COR-L47 (cell line): ENCODE data around the gene TBC1D25.

Experiments used
- DNase-seq: peaks from one replicate; lab custom pipeline; 2025; lab: John Stamatoyannopoulos, UW

TBC1D25 gene

GRCh38 chrX:48569958-48570357, 30.4 kb downstream of the TBC1D25 start:
- no peak for DNase-seq

GRCh38 chrX:48573690-48574269, 34.3 kb downstream of the TBC1D25 start:
- peak; percentile 25 for DNase-seq

- DNase-seq = peak; percentile 85
Measured at GRCh38 chrX:48574270-48575266, 35.1 kb downstream of the TBC1D25 start, which contains the start of gene RBM3. RBM3 (plus strand) TSS chrX:48574484; CDS start chrX:48575181, 697 bp downstream.

GRCh38 chrX:48575642-48576041, 36.1 kb downstream of the TBC1D25 start:
- DNase-seq = no peak

- DNase-seq = no peak
Measured at GRCh38 chrX:48576108-48576507, 36.6 kb downstream of the TBC1D25 start.

- DNase-seq = no peak
Measured at GRCh38 chrX:48578661-48579128, 39.2 kb downstream of the TBC1D25 start.

- DNase-seq = no peak
Measured at GRCh38 chrX:48579259-48579658, 39.7 kb downstream of the TBC1D25 start.

- no peak for DNase-seq
Measured at GRCh38 chrX:48580662-48581061, 41.1 kb downstream of the TBC1D25 start.

GRCh38 chrX:48584698-48585097, 45.2 kb downstream of the TBC1D25 start:
- DNase-seq = no peak

- DNase-seq = no peak
Measured at GRCh38 chrX:48589482-48590162, 50.1 kb downstream of the TBC1D25 start.

GRCh38 chrX:48590203-48591103, 50.9 kb downstream of the TBC1D25 start:
- DNase-seq = no peak

GRCh38 chrX:48591255-48591791, 51.8 kb downstream of the TBC1D25 start:
- no peak for DNase-seq

GRCh38 chrX:48592971-48593370, 53.5 kb downstream of the TBC1D25 start:
- DNase-seq = no peak

- DNase-seq = no peak
Measured at GRCh38 chrX:48595929-48596328, 56.4 kb downstream of the TBC1D25 start.

- peak; percentile 85 for DNase-seq
Measured at GRCh38 chrX:48597353-48598264, 58.1 kb downstream of the TBC1D25 start, which contains the start of gene WDR13. WDR13 (plus strand) TSS chrX:48597492; CDS start chrX:48597997, 505 bp downstream.

- no peak for DNase-seq
Measured at GRCh38 chrX:48598614-48599013, 59.1 kb downstream of the TBC1D25 start.

- no peak for DNase-seq
Measured at GRCh38 chrX:48599341-48599740, 59.8 kb downstream of the TBC1D25 start.

GRCh38 chrX:48600226-48600625, 60.7 kb downstream of the TBC1D25 start:
- no peak for DNase-seq

- no peak for DNase-seq
Measured at GRCh38 chrX:48601741-48602394, 62.4 kb downstream of the TBC1D25 start.
